NCI-H345 treated with DMSO at 0.1 percent for 48 hours (cell line): ENCODE data around the gene ERICH2.

ENCODE experiments used
- DNase-seq: peaks from one replicate; lab custom pipeline; 2025; ENCODE audit not compliant: unreplicated experiment; lab: John Stamatoyannopoulos, UW

Gene ERICH2

DNA sequence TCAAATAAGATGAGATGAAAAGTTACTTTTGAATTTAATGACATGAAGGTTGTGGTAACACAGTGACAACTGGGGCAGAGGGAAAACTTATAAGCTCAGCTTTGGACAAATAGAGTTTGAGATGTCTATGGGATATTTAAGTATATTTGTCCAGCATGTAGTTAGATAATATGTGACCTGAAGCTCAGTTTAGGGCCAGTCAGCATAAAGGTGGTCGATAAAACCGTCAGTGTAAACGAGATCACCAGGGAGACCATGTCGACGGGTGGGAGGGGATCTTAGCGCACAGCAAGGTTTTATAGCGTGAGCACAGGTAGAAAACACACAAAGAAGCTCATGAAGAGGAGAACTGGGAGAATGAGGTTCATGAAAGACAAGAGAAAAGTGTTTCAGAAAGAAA is 7.4 kb upstream of the ERICH2 start:
- no peak for DNase-seq

DNA sequence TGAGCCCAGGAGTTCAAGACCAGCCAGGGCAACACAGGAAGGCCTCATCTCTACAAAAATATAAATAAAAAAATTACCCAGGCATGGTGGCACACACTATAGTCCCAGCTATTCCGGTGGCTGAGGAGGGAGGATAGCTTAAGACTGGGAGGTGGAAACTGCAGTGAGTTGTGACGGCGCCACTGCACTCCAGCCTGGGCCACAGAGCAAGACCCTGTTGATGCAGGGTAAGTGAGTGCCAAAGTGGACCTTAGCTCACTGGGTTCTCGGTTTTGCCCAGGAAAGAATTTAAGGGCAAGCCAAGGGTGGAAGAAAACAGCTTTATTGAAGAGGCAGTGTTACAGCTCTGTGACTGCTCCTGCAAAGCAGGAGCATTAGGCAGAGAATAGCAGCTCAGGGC is 6.9 kb upstream of the ERICH2 start:
- no peak for DNase-seq

DNA sequence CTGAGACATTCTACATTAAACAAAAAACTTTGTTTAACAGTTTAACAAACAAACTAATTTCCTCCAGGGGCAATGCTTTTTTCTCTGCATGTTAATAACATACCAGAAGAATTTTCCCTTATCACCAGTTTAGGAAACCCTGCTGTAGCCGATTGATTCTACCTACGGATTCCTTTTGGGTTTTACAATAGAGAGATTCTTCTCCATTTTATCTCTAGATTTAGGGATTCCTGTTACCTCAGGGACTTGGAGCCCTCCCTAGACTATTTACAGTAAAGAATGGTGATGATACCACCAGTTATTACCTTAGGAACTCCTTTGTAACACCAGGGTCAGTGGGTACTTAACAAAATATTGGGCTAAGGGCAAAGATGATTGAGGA is 5.3 kb upstream of the ERICH2 start:
- no peak for DNase-seq

DNA sequence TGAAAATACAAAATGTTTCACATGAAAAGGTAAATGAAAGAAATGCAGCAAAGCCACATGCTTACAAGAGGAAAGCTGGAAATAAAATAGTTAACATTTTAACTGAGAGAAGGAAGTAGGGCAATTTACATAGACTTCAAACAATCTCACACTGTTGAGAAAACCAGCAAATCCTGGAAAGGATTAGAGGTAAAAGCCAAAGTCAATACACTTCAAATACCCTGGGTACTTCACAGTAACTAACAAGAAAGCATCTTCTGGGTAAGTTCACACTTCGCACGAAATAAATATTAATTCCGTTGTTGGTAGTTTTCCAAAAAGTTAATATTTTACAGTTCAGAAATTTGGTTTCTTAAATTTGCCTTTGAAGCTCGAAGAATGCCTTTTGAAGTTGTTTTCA is 3.5 kb upstream of the ERICH2 start:
- DNase-seq = no peak

DNA sequence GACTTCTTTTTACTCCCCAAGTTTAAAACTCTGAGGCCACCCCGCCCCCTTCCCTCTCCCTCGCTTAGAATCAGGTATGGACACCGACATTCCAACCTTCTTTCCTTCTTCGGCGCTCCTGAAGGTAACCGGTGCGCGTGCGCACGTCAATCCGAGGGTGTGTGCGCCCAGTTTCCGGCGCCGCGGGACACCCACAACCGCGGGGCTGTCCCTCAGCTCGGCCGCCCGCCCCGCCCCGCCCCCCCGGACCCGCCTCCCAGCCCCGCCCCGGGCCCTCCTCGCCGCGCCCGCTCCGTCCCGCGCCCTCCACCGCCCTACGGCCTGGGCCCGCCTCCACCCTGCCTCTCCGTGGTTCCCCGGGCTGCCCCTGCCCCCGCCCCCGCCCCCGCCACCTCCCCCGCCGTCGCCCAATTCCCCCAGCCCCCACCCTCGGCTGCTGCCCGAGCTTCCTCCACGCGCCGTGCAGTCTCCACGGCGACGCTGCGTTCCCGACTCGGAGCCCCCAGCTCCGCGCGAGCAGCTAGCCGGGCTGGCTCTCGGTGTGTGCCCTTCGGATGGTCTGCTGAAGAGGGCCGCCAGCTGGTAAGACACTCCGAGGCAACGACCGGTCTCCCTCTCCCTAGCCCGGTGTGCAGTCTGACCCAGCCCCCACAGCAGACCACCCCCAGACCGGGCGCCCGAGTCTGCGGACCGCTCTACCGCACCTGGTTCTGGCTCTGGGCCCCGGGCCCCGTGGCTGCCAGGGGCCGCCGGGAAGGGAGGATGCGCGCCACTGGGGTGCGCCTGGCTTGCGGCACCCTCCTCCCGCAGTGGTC is 635 bp downstream of the ERICH2 start:
- DNase-seq = peak; percentile 76

DNA sequence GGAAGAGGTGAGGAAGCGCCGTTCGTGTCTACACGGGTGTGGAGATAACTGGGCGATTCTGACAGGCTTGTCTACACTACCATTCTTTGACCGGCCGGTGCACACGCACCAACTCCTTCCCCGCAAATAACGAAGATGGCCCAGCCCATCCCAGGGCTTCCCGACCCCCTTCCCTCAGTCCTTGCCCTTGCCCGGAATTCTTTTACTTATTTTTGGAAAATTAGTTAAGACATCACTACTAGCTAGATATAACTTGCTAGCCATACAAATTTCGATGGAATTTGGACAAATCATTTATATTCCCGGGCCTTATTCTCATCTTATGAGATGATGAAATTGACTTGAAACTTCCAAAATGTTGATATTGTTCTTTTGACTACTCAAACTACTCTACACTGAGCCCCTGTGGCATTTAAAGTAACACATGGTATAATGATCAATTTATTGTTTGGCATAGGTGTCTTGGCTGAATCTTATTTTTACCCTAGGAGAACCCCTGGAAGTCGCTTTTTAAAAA is 1.3 kb downstream of the ERICH2 start:
- no peak for DNase-seq

DNA sequence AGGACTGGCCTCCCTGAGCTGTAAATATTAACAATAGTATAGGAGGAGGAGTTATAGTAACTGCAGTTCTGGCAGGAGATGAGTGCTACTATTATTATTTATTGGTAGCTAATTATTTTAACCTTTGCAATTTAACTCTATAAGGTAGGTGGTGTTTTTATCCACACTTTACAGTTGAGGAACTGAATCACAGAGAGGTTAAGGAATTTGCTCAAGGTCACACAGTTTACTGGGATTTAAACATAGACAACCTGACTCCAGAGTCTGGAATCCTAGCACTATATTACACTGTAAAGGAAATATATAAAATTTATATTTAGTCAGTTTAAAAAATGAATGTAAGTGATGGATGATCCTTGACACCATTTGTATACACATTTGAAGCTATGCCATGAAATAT is 2.1 kb downstream of the ERICH2 start:
- DNase-seq = no peak

DNA sequence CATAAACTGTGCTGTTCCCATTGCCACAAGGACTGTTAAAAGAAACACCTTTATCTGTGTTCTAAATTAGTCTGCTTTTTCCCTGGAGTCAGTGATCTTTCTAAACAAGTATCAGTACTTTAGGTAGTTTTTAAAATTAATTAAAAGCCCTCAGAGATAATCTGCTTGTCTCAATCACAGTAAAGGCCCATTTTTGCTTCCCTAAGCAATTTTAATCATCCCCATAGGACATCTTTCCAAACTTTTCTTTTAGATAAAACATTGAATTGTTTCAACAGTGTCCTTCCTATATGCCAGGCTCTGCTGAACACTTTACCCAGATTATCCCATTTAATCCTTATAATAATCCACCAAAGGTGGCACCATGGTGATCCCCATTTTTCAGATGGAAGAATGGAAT is 3.9 kb downstream of the ERICH2 start:
- DNase-seq = no peak

DNA sequence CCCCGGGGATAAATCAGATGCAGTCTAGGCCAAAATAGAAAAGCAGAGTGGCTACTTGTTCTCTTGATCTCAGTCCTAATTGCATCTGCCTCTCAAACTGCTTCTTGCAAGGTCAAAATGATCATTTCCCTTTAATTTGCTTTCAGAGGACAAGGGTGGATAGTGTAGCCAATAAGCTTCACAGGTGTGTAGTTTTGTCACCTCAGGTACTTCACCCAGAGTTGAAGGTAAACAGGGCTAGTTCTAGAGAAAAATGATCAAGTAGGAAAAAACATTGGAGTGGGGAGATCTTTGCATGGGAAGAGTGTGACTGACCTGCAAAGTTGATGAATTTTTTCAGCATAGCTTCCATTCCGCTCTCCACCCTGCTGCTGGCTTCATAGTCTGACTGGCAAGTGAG is 8.7 kb downstream of the ERICH2 start:
- no peak for DNase-seq

DNA sequence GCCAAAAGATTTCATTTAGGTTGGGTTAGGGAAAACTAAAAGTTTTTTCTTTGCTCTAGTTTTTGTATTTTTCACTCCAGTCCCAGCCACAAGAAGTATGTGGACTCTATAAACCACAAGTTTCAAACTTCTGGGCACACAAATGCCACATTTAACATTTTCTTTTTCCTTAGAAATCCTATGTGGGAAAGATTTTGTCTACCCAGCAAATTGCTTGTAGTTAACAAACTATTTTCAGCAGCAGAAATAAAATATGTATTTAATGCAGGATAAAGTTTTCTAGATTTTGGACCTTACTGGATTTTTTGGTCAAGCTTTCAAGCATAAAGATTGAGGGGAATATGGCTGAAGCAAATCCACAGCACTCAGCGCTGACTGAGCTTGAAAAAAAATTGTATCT is 9.1 kb downstream of the ERICH2 start:
- no peak for DNase-seq

DNA sequence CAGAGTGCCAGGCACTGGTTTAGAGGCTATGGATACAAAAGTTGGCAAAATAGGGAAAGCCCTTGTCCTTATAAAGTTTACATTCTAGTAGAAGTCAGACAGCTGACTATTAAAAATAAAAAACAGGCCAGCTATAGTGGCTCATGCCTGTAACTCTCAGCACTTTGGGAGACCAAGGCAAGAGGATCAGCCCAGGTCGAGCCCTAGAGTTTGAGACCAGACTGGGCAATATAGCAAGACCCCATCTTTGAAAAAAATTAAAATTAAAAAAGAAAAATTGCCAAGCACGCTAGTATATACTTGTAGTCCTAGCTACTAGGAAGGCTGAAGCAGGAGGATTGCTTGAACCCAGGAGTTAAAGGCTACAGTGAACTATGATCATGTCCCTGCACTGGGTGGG is 12.5 kb downstream of the ERICH2 start:
- DNase-seq = no peak

DNA sequence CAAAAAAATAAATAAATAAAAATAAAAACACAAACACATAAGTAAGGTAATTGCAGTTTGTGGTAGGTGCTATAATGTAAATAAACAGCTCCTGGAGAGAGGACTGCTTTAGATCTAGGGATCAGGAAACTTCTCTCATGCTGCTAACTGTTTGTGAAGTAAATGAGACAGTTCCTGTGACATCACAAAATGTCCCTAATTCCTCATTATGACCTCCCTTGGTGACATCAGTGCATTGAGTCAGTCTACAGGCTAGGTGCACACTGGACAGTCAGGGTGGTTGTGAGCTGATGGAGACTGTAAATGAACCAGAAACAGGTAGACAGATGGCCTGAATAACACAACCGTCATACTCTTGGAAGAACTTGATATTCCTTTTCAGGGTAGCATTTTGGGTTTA is 13.4 kb downstream of the ERICH2 start:
- no peak for DNase-seq

DNA sequence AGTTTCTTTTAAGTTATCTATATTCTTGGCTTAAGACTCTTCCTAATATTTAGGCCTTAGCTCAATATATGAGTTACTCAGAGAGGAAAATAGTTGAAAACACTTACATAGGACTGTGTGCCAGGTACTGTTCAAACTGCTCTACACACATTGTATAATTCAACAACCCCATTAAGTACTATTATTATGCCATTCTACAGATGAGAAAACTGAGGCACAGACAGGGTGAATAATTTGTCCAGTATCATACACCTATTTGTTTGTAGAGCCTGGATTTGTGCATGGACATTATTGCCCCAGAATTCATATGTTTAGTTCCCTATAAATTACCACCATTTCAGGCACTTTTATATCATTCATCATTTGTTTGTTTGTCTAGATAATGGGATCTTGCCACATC is 28.8 kb downstream of the ERICH2 start:
- DNase-seq = no peak

DNA sequence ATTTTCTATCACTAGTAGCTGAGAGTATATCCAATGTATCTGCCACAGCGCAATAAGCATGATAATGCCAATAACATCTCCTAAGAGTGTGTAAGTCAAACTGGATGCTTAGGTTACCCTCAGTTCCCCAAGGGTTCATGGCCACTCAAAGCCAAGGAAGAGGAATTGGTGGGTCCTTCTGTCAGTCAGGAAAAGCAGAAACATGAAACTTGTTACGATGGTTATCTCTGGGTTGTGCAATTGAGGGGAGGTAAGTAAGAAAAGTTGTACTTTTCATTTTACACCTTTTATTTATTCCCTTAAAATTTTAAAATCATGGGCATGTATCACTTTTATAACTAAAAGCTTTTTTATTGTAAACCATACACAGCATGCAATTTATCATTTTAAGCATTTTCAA is 36.4 kb downstream of the ERICH2 start:
- DNase-seq = no peak

DNA sequence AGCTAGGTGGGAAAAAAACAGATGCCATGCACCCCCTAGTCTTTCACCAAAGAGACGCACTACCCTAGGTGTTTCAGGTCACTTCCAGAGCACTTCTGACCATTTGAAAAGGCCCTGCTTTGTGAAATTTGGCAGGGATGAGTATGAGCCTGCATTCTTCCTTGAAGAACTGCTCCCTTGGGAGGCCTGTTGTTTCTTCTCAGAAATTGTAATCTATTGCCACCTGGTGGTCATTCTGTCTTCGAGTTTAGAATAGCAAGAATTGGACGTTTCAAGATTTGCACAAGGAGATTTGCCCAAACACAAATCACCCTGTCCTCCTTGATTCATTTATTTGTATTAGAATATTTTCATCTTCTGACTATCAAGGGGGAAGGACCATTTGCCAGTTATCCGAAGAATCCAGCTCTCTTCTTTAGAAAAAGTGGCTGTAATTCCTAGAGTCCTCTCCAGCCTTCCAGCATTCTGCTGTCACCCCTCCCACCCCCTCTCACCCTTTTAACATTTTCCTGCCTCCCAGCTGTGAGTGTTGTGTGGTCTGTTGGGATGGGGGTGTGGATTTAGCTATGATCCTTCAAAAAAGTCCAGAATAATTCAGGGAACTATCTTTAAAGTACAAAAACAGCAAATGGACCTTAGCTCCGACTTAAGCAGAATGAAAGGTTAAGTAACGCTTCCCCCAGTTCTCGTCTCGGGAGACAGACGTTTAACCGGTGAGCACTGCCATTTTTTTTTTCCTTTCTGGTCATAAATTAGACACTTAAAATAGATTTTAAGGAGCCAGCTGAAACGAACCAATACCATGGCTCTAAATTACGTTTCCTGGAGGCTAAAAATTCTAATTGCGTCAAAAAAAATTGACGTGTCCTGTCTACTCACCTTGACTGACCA is 42.8 kb downstream of the ERICH2 start:
- peak; percentile 90 for DNase-seq

DNA sequence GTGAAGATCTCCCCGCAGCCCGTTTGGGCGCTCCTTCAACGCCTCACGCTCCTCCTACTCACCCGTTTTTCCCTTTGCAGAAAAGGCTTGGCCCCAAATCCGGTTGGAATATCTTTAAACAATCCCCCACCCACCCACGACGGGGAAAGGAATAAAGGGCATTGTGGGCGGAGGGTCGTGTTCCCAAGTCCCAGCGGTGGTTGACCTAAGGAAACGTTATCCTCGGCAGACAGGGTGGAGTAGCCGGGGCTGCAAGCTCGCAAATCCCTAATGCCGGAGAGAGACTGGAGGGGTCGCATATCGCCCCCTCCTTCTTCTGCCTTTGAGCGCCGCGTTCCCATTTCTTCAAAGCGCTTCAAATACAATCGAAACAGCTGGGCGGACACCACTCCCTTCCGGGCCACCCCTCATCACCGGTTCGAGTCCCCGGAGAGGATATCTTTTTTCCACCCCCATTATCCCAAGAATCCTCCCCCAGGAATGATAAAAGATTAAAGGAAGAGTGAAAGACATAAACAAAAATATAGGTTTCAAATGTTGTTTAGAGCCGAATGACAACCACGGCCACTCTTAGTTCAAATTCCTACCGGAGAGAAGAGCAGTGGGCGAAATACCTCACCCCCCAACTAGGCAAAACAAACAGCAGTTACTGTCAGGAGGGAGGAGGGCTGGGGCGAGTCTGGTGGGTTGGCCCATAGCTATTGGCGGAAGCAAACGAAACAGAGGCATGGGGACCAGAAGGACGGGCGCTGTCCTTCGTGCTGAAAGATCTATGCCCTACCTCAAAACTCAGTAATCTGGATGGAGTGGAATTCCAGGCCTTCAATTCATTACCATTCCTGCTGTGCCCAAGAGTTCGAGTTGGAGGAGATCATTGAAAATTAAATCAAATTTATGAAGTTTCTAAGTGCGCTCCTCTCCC is 43.7 kb downstream of the ERICH2 start:
- DNase-seq = peak; percentile 64

DNA sequence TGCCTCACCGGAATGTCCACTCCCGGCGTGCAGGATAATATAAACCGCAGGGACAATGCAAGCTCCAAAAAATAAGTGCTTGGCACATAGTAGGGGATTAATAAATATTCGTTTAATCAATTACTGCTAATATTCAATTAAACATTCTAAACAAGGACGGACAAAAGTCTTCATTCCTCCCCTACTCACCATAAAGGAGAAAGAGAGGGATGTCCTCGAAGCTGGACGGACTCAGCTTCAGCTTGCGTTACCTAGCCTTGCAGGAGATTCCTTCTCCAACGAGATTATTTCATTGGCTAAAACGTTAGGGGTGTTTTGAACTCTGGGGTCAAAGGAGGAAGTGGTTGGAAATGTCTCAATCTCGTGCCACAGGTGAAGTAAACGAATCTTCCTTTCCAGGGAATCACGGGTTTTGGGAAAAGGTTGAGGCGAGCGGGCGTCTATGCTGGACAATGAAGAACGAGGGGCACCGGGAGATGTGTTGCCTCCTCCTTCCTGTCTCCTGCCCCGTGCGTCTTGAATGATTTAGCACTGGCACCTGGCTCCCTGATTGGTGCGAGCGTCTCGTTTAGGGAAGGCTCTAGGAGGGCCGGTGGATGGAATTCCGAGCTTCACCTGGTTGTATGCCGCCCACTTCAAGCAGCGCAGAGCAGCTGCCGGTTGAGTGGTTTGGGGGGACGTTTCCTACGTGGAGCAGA is 44.5 kb downstream of the ERICH2 start:
- peak; percentile 87 for DNase-seq

DNA sequence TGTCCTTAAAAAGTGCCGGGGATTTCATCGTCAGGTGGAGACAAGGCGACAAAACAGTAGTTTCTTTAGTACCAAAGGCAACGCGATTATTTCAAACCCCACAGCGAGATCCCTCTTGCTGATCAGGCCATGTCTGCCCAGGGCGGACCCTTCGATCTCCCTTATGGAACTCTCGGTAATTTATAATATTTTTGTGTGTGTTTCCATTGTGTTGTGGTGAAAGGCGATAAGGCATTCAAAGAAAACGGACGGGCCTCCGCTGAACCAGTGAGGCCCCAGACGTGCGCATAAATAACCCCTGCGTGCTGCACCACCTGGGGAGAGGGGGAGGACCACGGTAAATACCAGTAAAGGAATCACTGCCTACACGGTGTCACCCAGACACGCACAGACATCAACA is 45.1 kb downstream of the ERICH2 start:
- DNase-seq = peak; percentile 84

DNA sequence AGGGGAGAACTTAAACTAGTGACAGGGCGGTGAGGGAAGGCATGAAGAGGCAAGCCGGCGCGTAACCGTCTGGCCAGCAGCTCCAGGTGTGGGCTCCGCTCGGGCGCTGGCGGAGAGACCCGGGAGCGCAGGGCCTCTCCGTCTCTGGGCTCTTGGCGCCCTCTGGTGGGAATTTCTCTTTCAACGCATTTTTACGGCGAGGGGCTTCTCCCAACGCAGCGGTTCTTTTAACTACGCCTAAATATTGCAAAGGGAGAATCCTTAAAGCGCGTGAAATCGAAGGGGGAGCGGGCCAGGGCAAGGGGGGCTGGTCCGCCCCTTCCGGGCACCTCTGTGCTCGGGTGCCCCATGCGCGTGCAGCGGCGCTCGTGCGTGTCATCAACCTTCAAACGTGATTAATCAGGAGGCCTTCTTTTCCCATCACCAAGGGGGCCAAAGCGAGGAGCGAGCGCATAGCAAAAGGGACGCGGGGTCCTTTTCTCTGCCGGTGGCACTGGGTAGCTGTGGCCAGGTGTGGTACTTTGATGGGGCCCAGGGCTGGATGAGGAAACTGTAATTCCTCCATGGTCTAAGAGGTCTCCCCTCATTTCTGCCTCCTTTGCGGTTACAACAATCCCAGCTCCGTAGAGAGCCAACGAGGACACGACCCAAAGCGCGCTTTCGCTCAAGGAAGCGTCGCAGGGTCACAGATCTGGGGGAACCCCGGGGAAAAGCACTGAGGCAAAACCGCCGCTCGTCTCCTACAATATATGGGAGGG is 45.7 kb downstream of the ERICH2 start:
- peak; percentile 86 for DNase-seq
